HG02588 (cell line): Measurements from ENCODE around the gene WASF2.

Experiments
- ATAC-seq: cut with Tn5 transposase; IDR thresholded peaks from one replicate; pipeline ENCODE4 v1.9.1; 2021; ENCODE audit warnings: mild to moderate bottlenecking, moderate library complexity; ENCODE audit not compliant: unreplicated experiment

Gene WASF2

DNA sequence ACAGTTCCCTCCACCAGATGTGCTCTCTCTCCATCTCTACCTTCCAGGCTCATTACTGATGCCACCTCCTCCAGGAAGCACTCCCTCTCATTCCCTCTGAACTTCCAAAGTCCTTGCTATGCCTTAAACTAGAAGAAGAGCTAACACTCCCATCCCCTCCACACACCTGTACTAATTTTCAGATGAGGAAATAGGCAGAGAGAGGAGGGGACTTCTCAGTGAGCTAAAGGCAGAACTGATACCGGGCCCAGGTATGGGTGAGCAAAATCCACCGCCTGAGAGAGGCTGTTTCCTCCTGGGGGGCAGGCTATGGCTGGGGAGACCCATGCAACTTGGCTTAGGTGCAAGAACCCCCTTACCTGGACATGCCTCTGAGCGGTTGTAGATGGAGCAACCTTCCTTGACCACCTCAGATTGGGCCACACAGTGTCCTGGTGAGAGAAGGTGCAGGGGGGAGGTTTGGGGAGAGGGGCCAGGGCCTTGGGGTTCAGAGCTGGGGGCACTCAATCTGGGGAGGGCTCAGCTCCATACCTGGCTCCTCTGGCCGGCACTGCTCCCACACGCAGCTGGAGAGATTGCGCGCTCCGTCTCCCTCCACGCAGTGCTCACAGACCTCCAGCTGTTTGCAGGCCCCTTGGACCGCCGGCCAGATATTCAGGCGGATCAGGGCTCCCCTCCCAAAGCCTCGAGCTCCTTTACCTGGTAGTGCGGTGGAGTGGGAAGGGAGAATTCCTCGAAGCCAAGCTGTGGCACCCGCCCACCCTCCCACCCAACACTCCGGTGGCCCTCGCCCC, 107.8 kb downstream of the WASF2 start:
- no peak for ATAC-seq

GRCh38 chr1:27380766-27381733, 108.9 kb downstream of the WASF2 start:
- no peak for ATAC-seq

DNA sequence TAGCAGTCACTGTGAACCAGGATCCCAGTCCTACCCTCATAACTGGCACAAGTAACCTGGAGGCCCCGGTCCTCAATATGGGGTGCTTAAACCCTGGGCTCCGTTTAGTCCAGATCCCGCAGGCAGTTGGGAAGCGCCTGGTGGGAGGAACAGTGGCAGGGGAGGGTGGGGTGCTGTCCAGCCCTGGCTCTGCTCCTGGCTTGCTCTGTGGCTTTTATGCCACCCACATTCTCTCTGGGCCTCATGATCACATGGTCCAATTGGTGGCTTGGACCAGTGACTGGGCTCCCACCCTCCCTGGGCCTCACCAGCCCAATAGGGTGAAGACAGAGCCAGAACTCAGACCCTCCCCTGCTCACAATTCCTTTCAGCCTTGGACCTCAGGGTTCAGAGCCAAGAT, 109.7 kb downstream of the WASF2 start:
- no peak for ATAC-seq

DNA sequence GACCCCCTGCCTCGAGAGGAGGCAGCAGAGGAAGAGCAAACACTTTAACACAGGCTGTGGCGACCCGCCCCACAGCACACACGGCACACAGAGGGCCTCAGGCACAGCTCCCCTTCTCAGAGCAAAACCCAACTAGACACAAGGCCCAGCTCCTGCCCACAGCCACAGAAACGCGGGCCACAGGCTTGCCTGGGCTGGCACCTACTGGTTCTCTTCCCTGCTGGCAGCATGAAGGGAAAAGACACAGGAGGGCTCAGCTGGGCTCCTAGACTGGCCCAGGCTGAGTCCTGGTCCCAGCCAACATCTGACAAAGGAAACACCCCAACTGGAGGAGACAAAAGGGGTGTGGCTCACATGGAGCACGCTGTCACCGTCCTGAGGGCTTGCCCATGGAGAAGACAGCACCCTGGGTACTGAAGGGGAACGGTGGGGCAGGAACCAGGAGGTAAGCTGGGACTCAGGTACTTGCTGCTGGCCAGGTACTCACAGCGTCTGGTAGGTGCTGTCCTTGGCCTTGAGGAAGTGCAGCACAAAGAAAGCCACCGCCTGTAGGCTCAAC, 110.3 kb downstream of the WASF2 start:
- no peak for ATAC-seq

- no peak for ATAC-seq
Measured at GRCh38 chr1:27377760-27378495, 112.0 kb downstream of the WASF2 start.

DNA sequence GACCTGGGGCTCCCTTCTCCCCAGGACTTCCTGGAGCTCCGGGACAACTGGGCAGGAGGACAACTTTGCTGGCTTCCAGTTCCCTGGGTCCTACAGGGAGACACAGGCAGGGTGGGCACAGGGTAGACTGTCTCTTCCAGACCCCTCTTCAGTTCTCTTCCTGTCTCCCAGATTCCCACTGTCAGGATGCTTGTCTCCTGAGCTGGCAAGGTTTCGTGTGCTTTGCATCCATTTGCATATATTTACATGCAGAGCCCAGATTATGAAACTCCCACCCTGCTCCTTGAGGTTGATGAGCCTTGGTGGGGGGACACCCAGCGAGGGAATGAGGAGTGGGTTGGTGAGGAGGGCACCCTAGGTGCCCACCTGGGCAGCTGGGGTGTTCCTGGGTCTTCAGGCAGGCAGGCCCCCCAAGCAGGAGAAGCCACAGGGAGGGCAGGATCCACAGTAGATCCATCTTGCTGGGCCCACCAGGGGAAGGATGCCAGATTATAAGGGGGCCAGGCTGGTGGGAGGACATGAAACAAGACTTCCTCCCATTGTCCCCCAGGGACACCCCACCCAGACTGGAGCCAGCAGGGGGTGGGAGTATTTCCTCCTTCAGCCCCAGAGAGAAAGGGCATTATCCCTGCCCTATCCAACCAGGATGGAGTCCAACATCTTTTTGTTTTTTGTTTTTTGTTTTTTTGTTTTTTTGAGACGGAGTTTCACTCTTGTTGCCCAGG, 115.4 kb downstream of the WASF2 start, which contains the start of gene FCN3:
Gene FCN3, minus strand, starts transcription at position 463 of the 725 bp plus-strand sequence. Its CDS starts 6 bp downstream, at position 457.
- no peak for ATAC-seq

DNA sequence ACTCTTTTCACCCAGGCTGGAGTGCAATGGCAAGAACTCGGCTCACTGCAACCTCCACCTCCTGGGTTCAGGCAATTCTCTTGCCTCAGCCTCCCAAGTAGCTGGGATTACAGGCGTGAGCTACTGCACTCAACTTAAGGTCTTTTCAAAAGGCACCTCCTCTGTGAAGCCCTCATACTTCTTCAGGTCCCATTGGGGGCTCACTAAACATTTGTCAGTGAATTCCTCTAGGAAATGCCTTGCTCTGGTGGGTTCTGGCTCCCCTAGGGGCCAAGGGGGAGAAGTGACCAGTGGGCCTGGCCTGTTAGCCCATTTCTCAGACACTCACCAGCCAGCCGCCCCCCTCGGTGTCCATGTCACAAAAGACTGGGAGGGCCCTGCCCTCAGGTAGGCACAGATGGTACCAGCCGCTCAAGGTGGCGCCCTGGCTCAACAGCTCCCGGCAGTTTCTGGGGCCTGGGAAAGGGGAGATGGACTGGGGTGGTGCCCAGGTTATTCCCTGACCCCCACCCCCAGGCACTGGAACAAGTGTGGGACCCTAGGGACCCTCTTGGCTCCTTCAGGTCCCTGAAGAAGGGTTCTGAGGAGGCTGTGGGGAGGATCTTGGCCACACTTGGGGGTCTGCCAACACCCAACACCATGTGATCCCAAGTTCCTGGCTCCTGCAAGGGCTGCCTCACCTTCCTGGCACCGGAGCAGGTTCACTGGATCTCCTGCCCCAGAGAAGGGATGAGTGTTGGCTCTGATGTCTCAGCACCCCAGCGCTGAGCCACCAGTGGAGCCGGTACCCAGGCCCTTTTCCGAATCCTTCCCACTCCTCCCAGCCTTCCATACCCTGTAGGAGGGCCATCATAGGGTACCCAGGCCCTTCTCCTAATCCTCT, 116.9 kb downstream of the WASF2 start:
- no peak for ATAC-seq

- no peak for ATAC-seq
Measured at GRCh38 chr1:27372022-27372807, 117.8 kb downstream of the WASF2 start.

DNA sequence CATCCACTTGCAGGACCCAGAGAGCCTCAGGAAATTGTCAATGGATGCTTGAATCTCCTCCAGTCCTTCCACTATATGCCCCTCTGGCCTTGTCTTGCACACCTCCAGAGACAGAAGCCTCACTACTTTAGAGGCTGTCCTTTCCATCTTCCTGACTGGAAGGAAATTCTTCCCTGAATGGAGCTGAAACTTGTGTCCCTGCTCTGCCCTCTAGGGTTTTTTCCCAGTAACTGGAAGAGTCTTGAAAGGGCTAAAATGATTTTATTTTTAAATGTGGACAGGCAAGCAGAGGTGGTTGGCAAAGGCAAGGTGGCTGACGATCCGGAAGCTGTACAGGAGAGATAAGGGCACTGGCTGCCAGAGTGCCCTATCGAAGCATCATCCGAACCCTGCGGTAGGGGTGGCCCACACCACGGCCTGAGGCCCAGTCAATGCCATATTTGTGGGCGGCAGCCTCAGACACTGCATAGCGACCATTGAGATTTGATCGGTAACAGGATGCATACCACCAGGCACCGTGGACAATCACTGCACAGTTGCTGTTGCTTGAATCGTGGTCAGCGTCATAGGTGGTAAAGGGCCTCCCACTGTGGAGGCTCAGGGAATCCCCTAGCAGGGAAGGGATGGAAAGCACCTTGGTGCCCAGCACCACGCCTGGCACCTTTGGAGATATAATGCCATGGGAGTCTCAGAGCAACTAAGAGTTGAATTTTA, 120.9 kb downstream of the WASF2 start:
- ATAC-seq: no peak

- no peak for ATAC-seq
Measured at GRCh38 chr1:27367160-27367650, 122.8 kb downstream of the WASF2 start.

DNA sequence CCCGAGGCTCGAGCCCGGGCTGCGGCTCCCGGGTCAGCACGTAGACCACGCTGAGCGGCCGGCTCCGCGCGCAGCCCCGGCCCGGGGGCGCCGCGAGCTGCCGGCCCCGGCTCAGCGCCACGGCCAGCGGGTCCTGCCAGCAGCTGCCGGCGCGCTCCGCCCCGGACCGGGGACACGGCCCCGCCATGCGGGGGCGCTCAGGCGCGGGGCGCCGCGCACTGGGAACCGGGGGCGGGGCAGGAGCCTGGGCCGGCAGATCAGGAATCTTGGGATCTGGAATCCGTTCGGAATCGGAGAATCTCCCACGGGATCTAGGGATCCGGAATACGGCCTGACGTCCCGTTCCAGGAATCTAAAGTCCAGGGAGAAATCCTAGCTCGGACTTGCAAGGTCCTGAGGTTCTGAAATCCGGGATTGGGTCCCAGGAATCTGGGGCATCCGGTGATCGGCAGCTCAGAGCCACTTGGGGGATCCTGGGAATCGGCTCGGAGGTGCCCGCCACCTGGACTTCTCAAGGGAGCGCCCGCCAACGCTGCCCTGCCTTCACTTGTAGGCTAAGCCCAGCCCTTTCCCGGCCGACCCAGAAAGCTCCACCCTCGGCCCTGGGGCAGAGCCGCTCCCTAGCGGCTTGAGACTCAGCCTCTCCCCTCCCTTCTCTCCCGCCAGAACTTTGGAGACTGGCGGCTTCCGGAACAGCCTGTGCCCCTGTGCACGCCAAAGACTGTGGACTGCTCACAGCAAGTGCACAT, 123.4 kb downstream of the WASF2 start, which contains the start of gene MAP3K6:
Gene MAP3K6, minus strand, starts transcription at position 551 of the 749 bp plus-strand sequence. Its CDS starts 364 bp downstream, at position 187.
- no peak for ATAC-seq

DNA sequence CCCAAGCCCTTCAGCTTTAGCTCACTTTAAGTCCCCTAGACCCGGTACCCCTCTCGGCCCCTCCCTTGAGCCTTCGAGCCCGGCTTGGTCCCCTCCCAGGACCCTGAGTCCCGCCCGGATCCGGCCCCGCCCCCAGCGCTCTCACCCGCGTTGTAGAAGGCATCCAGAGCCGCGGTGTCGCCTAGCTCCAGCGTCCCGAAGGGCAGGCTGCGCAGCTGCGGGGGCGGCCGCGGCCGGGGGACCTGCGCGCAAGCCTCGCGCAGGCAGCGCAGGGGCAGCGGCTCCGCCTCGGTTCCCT, 123.9 kb downstream of the WASF2 start:
- no peak for ATAC-seq

GRCh38 chr1:27365372-27366112, 124.4 kb downstream of the WASF2 start:
- ATAC-seq: no peak

DNA sequence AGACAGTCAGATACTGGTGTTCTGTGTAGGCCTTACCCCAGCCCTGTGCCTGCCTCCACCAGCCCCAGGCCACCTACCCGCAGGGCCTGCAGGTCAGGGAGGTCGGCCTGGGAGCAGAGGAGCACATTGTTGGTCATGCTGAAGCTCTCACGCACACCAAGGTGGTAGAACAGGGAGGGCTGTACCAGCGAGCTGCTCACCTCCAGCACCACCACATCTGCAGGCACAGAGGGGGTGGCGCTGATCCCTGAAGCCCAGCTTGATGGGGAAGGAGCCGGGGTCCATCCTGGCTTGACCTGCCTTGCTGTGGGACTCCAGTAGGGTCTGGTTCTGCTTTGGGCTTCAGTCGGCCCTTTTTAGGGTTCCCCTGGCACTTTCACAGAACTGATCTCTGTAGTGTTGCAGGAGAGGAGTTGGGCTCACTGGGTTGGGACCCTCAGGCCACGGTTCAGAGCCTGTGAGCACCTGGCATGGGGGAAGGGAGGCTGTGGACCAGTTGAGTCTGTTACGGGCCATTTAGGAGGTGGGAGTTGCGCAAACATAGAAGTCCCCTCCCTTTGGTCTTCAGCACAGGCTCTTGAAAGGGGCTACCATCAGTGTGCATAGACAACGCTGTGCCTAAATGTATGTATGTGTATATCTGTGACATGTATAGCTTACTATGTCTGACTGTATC, 125.1 kb downstream of the WASF2 start:
- no peak for ATAC-seq
